ENCODE results near the gene PLIN3. TPM values are rescaled to one million over a fixed set of nuclear protein-coding genes. Genes with fewer than 3 reads are reported as not detected.

Gene PLIN3
- total RNA-seq, 4 donors from 2014 or later, result 14.8 to 66.1 (median 30.8) TPM

DNA sequence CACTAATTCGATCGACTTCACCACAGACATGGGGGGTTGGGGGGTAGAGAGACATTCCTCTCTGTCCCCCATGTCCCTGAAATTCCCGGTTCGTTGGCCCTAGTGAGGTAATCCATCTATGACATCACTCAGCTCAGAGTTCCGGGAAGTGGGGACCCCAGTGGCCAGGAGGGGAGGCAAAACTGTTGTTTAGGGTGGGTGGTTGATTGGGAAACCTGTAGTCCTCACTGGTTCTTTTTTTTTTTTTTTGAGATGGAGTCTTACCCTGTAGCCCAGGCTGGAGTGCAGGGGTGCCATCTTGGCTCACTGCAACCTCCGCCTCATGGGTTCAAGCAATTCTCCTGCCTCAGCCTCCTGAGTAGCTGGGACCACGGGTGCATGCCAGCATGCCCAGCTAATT, 35.3 kb upstream of the PLIN3 start, which contains the start of gene ARRDC5:
ARRDC5 (minus strand) TSS at position 101 of the 400 bp plus-strand sequence; CDS start at position 30, 71 bp downstream.
- TF ChIP-seq, protein P1, sequence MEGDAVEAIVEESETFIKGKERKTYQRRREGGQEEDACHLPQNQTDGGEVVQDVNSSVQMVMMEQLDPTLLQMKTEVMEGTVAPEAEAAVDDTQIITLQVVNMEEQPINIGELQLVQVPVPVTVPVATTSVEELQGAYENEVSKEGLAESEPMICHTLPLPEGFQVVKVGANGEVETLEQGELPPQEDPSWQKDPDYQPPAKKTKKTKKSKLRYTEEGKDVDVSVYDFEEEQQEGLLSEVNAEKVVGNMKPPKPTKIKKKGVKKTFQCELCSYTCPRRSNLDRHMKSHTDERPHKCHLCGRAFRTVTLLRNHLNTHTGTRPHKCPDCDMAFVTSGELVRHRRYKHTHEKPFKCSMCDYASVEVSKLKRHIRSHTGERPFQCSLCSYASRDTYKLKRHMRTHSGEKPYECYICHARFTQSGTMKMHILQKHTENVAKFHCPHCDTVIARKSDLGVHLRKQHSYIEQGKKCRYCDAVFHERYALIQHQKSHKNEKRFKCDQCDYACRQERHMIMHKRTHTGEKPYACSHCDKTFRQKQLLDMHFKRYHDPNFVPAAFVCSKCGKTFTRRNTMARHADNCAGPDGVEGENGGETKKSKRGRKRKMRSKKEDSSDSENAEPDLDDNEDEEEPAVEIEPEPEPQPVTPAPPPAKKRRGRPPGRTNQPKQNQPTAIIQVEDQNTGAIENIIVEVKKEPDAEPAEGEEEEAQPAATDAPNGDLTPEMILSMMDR (IDR thresholded peaks at IDR 0.05; ENCODE audit: low read depth), result no peak

DNA sequence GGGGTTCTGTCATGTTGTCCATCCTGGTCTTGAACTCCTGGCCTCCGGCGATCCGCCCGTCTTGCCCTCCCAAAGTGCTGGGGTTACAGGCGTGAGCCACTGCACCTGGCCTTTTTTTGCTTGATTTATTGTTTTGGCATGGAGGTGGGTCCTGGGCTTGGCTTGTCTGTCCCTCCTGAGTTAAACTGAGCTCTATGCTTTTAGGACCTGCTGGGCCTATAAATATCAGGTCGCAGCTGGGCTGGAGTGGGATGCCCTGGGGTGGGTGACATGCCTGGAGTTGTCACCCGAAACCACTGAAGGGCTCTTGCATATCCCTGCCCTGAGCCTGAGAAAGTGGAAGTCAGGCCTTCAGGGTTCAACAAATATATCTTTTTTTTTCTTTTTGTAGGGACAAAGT, 29.7 kb upstream of the PLIN3 start:
- TF ChIP-seq, protein P1 (IDR thresholded peaks at IDR 0.05; ENCODE audit: low read depth), result no peak

DNA sequence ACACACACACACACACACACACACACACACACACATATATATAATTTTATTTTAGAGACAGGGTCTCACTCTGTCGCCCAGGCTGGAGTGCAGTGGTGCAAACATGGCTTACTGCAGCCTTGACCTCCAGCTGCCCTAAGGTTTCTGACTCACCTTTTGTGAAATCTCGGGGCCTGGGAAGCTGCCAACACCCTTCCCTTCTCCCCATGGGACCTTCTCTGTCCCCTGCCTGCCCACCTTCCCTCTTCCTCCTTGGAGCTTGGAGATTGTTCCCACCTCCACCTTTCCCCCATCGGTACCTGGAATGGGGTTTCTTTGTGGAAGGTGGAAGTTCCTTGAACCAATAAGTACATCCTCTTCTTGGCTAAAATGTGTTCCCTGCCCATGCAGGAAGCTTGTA, 28.9 kb upstream of the PLIN3 start:
- TF ChIP-seq, protein P1 (IDR thresholded peaks at IDR 0.05; ENCODE audit: low read depth), result no peak

DNA sequence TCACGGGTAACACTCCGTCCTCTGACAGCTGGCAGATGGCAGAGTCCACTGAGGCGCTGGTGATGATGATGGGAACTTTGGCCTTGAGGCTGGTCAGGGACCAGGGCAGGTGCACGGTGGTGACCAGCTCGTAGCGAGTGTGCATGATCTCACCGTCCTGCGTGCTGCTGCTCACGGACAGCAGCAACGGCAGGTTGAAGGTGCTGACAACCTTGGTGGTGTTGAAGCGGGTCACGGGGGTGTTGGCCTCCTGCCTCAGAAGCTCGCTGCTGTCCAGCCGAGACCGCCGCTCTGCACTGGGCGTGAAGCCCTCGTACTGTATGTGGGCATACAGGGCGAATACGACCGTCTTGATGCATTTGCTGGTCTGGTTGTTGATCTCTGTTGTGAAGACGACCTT, 23.6 kb upstream of the PLIN3 start:
- TF ChIP-seq, protein P1 (IDR thresholded peaks at IDR 0.05; ENCODE audit: low read depth), result no peak

DNA sequence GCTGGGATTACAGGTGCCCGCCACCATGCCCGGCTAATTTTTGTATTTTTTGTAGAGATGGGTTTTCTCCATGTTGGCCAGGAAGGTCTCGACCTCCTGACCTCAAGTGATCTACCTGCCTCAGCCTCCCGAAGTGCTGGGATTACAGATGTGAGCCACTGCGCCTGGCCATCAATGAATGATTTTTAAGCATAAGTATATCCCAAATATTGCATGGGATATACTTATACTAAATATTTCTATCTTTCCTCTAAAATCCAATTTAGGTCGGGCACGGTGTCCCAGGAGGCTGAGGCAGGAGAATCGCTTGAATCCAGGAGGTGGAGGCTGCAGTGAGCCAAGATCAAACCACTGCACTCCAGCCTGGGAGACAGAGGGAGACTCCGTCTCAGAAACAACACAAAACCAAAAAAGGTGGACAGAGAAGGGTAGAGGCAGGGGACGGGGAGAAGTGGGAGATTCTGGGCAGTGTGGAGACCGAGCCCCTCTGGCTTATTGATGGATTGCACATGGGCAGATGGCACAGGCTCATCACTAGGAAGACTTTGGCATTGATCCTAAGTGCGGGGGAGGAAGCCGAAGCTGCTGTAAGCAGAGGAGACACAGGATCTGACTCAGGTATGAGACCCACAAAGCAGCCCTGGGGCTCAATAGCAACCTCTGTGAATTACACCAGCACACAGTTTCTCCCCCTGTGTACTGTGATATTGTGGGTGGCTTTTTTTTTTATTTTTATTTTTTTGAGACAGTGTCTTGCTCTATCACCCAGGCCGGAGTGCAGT, 21.8 kb upstream of the PLIN3 start:
- TF ChIP-seq, protein P1 (IDR thresholded peaks at IDR 0.05; ENCODE audit: low read depth), result no peak

DNA sequence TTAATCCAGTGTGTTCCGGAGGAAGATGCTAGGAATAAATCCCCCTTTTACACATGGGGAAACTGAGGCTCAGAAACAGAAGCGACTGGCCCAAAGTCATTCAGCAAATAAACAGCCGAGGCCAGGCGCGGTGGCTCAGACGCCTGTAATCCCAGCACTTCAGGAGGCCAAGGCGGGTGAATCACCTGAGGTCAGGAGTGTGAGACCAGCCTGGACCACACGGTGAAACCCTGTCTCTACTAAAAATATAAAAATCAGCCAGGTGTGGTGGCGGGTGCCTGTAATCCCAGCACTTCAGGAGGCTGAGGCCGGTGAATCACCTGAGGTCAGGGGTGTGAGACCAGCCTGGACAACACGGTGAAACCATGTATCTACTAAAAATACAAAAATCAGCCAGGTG, 11.6 kb upstream of the PLIN3 start:
- TF ChIP-seq, protein P1 (IDR thresholded peaks at IDR 0.05; ENCODE audit: low read depth), result no peak

DNA sequence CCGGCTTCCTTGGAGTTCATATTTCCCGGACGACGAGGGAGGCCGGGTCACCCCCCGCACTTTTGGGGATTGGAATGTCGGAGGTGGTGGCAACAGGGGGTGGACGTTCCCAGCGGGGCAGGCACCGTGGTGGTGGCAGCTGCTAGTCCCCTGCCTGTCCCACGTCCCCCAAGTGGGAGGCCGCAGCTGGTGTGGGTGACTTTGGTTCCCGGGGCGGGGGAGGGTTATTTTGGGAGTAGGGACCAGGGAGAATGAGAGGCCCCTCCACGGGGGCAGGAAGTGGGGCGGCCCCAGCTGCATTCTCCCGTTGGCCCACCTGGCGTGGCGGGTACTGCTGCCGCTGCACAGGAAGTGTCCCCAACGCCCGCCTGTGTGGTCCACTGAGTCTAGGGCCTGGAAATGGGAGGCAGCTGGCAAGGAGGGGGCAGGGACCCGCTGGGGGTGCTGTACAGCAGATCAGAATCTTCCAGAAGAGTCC, 11.1 kb upstream of the PLIN3 start:
- TF ChIP-seq, protein P1 (IDR thresholded peaks at IDR 0.05; ENCODE audit: low read depth), result no peak
